Mesenchymal stem cell (in vitro differentiated cells and primary cell): ENCODE measurements around the gene RIPK1.
A peak's percentile ranks its signal among the peaks of the same experiment; 100 is the strongest.
"Not testable (repeated sequence)": the region's sequence is repeated elsewhere in the genome, so short reads cannot be mapped to it uniquely, and the experiment has no call there.

Source experiments
- DNase-seq: peaks from one replicate; pipeline ENCODE4 v3.0.0-alpha.2; 2013
- H2AFZ ChIP-seq: one replicate; pipeline ENCODE4 v1.6.1; 2013; ENCODE audit warnings: low read depth, mild to moderate bottlenecking, control low read depth, inconsistent platforms, low read length, moderate library complexity
- H2AK5ac ChIP-seq: 2 replicates; pipeline ENCODE4 v1.6.1; 2013; ENCODE audit warnings: low read length, moderate library complexity, mild to moderate bottlenecking, inconsistent platforms; ENCODE audit not compliant: severe bottlenecking
- H2BK120ac ChIP-seq: one replicate; pipeline ENCODE4 v1.6.1; 2013; ENCODE audit warnings: low read depth, mild to moderate bottlenecking, inconsistent platforms, low read length, moderate library complexity
- H2BK12ac ChIP-seq, 2 experiments: one replicate each; pipeline ENCODE4 v1.6.1; 2013; ENCODE audit warnings: inconsistent platforms in 2 of 2, low read length in 2 of 2, mild to moderate bottlenecking in 2 of 2, moderate library complexity in 2 of 2, control low read depth in 1 of 2
- H2BK15ac ChIP-seq: one replicate; pipeline ENCODE4 v1.6.1; 2013; ENCODE audit warnings: mild to moderate bottlenecking, low read depth, inconsistent platforms; ENCODE audit not compliant: poor library complexity, severe bottlenecking
- H2BK5ac ChIP-seq: 2 replicates; pipeline ENCODE4 v1.6.1; 2013; ENCODE audit warnings: low read depth, mild to moderate bottlenecking, low read length, control low read depth, inconsistent platforms; ENCODE audit not compliant: poor library complexity, severe bottlenecking
- H3K14ac ChIP-seq, 2 experiments: one replicate each; pipeline ENCODE4 v1.6.1; 2013; ENCODE audit warnings: inconsistent platforms in 2 of 2, low read length in 2 of 2, control low read depth in 1 of 2, mild to moderate bottlenecking in 1 of 2, moderate library complexity in 1 of 2
- H3K18ac ChIP-seq, 2 experiments: one replicate each; pipeline ENCODE4 v1.6.1; 2013; ENCODE audit warnings: inconsistent platforms in 2 of 2, low read length in 2 of 2, control low read depth in 1 of 2, low read depth in 1 of 2, mild to moderate bottlenecking in 1 of 2
- H3K23ac ChIP-seq, 2 experiments: one replicate each; pipeline ENCODE4 v1.6.1; 2013; ENCODE audit warnings: inconsistent platforms in 2 of 2, low read length in 2 of 2, mild to moderate bottlenecking in 2 of 2, moderate library complexity in 2 of 2, control low read depth in 1 of 2
- H3K27ac ChIP-seq: 2 replicates; pipeline ENCODE4 v1.5.1; 2013; ENCODE audit warnings: mild to moderate bottlenecking, moderate library complexity, low read length, control low read depth, inconsistent platforms; ENCODE audit not compliant: poor library complexity, severe bottlenecking
- H3K27me3 ChIP-seq, 2 experiments: 2 replicates each; pipeline versions ENCODE4 v1.6.1 to v1.7.0; 2013; ENCODE audit warnings: low read length in 2 of 2, mild to moderate bottlenecking in 2 of 2, moderate library complexity in 2 of 2, control low read depth in 1 of 2, inconsistent platforms in 1 of 2; ENCODE audit not compliant: control insufficient read depth in 1 of 2, insufficient read depth in 1 of 2
- H3K36me3 ChIP-seq, 2 experiments: 2 replicates each; pipeline versions ENCODE4 v1.6.1 to v1.7.0; 2013; ENCODE audit warnings: low read length in 2 of 2, control low read depth in 1 of 2, inconsistent platforms in 1 of 2, low read depth in 1 of 2, mild to moderate bottlenecking in 1 of 2; ENCODE audit not compliant: insufficient read depth in 2 of 2, control insufficient read depth in 1 of 2
- H3K4ac ChIP-seq, 2 experiments: one replicate each; pipeline ENCODE4 v1.6.1; 2013; ENCODE audit warnings: inconsistent platforms in 2 of 2, low read length in 2 of 2, mild to moderate bottlenecking in 2 of 2, moderate library complexity in 2 of 2, control low read depth in 1 of 2, low read depth in 1 of 2
- H3K4me1 ChIP-seq: 2 replicates; pipeline ENCODE4 v1.6.1; 2013; ENCODE audit warnings: low read depth, low read length, control low read depth; ENCODE audit not compliant: control insufficient read depth, insufficient read depth
- H3K4me2 ChIP-seq: 2 replicates; pipeline ENCODE4 v1.6.1; 2013; ENCODE audit warnings: low read length, mild to moderate bottlenecking, inconsistent platforms; ENCODE audit not compliant: poor library complexity, severe bottlenecking
- H3K4me3 ChIP-seq, 2 experiments: 2 replicates each; pipeline versions ENCODE4 v1.5.1 to v1.7.0; 2013; ENCODE audit warnings: low read length in 2 of 2, mild to moderate bottlenecking in 2 of 2, control low read depth in 1 of 2, low read depth in 1 of 2; ENCODE audit not compliant: insufficient read depth in 1 of 2
- H3K79me1 ChIP-seq: replicated peaks from 2 replicates; pipeline ENCODE4 v1.6.1; 2013; ENCODE audit warnings: mild to moderate bottlenecking, control low read depth, low read length, inconsistent platforms; ENCODE audit not compliant: poor library complexity, severe bottlenecking
- H3K9ac ChIP-seq: 2 replicates; pipeline ENCODE4 v1.7.0; 2013; ENCODE audit warnings: mild to moderate bottlenecking, low read length, moderate library complexity
- H3K9me3 ChIP-seq: 2 replicates; pipeline ENCODE4 v1.7.0; 2013; ENCODE audit warnings: mild to moderate bottlenecking, low read length; ENCODE audit not compliant: control insufficient read depth
- H4K8ac ChIP-seq: one replicate; pipeline ENCODE4 v1.6.1; 2013; ENCODE audit warnings: inconsistent platforms, mild to moderate bottlenecking, low read length, moderate library complexity
- H4K91ac ChIP-seq: one replicate; pipeline ENCODE4 v1.6.1; 2013; ENCODE audit warnings: mild to moderate bottlenecking, low read length, inconsistent platforms
- WGBS: methylation state at CpG from one replicate; pipeline ENCODE4 v1.1.7; 2013; ENCODE audit warnings: mixed read lengths; 5-methylcytosine and 5-hydroxymethylcytosine counted together

Gene RIPK1

DNA sequence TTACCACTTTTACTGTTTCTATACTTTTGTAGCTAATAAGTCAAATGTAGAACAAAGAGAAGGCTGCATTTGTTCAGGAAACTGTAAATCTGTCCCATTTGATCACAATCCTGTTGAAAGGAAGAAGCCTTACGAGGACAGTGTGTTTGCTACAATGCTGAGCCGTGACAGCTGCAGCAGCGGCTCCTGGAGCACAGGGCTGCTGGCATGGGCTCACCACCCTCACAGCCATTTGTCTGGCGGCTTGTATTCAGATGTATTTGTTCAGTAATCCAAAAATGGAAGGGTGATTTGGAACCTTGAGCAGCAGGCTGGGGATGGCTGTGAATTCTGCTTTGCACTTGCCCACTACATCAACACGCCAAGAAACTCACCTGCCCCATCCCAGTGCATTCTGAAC lies 83.4 kb downstream of the RIPK1 start:
- no peak overlapping the region for H3K4me2 ChIP-seq
- H3K18ac ChIP-seq = no peak overlapping the region
- no peak overlapping the region for H3K4me3 ChIP-seq
- H2AK5ac ChIP-seq = no peak overlapping the region
- H3K79me1 ChIP-seq = peaks cover 8% of the 10 kb centered on the region
- H4K91ac ChIP-seq = no peak overlapping the region
- H3K23ac ChIP-seq = no peak overlapping the region
- no peak overlapping the region for H3K4ac ChIP-seq
- H3K14ac ChIP-seq = no peak overlapping the region
- no peak overlapping the region for H2BK120ac ChIP-seq
- WGBS = 84% methylated on average over 4 of the region's 5 CpGs
- no peak overlapping the region for H4K8ac ChIP-seq
- H3K9me3 ChIP-seq = peaks cover 7% of the 10 kb centered on the region
- peaks cover 5% of the 10 kb centered on the region for H3K4me1 ChIP-seq
- H3K9ac ChIP-seq = no peak overlapping the region
- H2BK5ac ChIP-seq = no peak overlapping the region
- H2BK12ac ChIP-seq = no peak overlapping the region
- DNase-seq = no peak
- no peaks in the 10 kb centered on the region for H3K27me3 ChIP-seq
- H2AFZ ChIP-seq = no peak overlapping the region
- H3K36me3 ChIP-seq = peaks cover 29 to 59% of the 10 kb centered on the region in 2 experiments
- H3K27ac ChIP-seq = no peak overlapping the region
- H2BK15ac ChIP-seq = no peak overlapping the region

DNA sequence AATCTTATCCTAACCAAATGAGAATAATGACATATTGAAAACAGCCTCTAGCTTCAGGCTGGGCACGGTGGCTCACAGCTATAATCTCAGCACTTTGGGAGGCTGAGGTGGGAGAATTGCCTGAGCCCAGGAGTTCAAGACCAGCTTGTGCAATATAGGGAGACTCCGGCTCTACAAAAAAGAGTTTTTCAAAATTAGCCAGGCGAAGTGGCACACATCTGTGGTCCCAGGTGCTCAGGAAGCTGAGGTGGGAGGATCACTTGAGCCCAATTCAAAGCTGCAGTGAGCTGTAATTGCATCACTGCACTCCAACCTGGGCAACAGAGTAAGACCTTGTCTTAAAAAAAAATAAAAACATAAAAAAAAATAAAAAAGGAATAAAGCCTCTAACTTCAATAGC lies 84.4 kb downstream of the RIPK1 start:
- 90% methylated on average over 3 of the region's 3 CpGs for WGBS
- peaks cover 24 to 51% of the 10 kb centered on the region in 2 experiments for H3K36me3 ChIP-seq
- no peak overlapping the region for H3K4ac ChIP-seq
- H3K23ac ChIP-seq = no peak overlapping the region
- peaks cover 8% of the 10 kb centered on the region for H3K79me1 ChIP-seq
- H3K4me2 ChIP-seq = no peak overlapping the region
- H2AK5ac ChIP-seq = no peak overlapping the region
- DNase-seq = no peak
- H3K18ac ChIP-seq = no peak overlapping the region
- no peak overlapping the region for H2BK120ac ChIP-seq
- no peak overlapping the region for H3K14ac ChIP-seq
- no peak overlapping the region for H2BK12ac ChIP-seq
- H2AFZ ChIP-seq = no peak overlapping the region
- H3K4me3 ChIP-seq = no peak overlapping the region
- no peak overlapping the region for H2BK5ac ChIP-seq
- H3K27me3 ChIP-seq = no peaks in the 10 kb centered on the region
- H2BK15ac ChIP-seq = no peak overlapping the region
- no peak overlapping the region for H4K8ac ChIP-seq
- no peak overlapping the region for H3K9ac ChIP-seq
- peaks cover 4% of the 10 kb centered on the region for H3K9me3 ChIP-seq
- no peak overlapping the region for H4K91ac ChIP-seq
- H3K27ac ChIP-seq = no peak overlapping the region
- H3K4me1 ChIP-seq = peaks cover 5% of the 10 kb centered on the region

DNA sequence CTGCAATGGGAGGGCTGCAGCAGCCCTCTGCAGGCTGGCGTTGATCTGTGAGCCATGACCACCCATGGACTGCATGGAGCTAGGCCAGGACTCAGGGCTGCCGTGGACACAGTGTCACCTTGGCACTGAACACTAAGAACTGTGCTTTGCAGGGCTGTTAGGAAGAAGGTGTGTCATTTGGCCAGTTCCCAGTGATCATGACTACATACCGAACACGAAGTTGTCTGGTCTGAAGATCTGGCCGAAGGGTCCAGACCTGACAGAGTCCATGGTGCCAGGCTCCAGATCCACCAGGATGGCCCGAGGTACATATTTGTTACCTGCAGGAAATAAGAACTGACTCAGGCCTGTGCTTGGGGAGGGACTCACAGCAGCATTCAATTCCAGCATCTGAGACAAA lies 87.1 kb downstream of the RIPK1 start:
- peaks cover 10% of the 10 kb centered on the region for H3K4me1 ChIP-seq
- not testable (repeated sequence) for H3K9me3 ChIP-seq, DNase-seq, H3K9ac ChIP-seq, H3K23ac ChIP-seq, H3K27ac ChIP-seq, H3K14ac ChIP-seq, H2AFZ ChIP-seq, H2BK15ac ChIP-seq, H3K4me2 ChIP-seq, H3K4me3 ChIP-seq, H3K27me3 ChIP-seq, H4K91ac ChIP-seq, H3K4ac ChIP-seq, H3K18ac ChIP-seq, H2BK12ac ChIP-seq, H2BK5ac ChIP-seq, H2BK120ac ChIP-seq, H2AK5ac ChIP-seq, H4K8ac ChIP-seq
- peaks cover 10% of the 10 kb centered on the region for H3K79me1 ChIP-seq
- peaks cover 21 to 32% of the 10 kb centered on the region in 2 experiments for H3K36me3 ChIP-seq
- WGBS = 85% methylated on average over 6 of the region's 6 CpGs

DNA sequence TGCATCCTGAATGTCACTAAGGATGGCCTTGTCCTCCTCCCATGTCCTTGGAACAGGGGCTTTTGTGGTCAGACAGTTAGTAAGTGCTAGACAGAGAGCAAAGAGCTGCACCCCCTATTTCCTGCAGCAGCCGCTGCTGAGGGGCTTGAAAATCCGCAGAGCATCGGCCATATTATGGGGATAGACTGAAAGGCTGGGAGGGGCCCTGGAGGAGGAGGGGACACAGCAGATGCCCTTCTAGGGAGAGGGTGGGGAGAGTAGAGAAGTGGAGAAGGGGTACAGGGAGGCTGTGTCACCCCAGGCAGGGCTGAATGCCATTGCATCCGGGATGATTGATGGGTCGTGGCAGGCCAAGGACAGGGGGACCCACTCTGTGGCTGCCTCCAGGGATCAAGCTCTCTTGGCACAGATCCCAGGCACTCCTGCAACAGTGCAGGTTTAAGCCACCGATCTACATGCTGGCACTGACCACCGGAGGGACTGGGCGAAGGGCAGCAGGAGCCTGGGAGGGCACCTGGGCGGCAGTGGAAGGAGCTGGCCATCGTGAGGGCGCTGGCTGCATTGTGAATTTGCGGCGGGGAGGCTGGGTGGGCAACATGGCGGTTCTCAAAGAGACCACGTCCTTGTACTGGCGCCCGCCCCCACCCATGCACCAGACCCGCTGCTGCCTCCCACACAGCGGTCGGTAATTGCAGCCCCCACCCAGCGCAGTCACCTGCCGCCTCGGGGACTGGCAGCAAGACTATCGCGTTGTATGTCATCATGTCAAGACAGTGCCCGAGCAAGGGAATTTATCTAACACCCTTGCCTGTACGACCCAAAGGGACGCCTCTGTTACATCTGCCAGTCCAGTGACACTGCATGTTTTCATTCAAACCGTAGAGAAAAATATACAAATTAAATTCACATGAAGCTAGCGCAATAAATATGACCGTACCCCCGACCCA lies 88.2 kb downstream of the RIPK1 start:
- not testable (repeated sequence) for H2AK5ac ChIP-seq
- 8% methylated on average over 27 of the region's 32 CpGs for WGBS
- H3K79me1 ChIP-seq = peaks cover 10% of the 10 kb centered on the region

More for the DNA sequence above, 88.2 kb downstream of the RIPK1 start:
- not testable (repeated sequence) for H2BK120ac ChIP-seq, H2AFZ ChIP-seq, H2BK15ac ChIP-seq, H2BK5ac ChIP-seq, H4K91ac ChIP-seq, H3K23ac ChIP-seq, H3K27ac ChIP-seq, H3K27me3 ChIP-seq, H3K9me3 ChIP-seq, H4K8ac ChIP-seq, H2BK12ac ChIP-seq
- peak; percentile 29 for DNase-seq
- Histone ChIP-seq H3K4ac (peak overlapping the region in 1 of 2 experiments; percentile 85), H3K4me2 (peak overlapping the region; percentile 46), H3K4me1 (peaks cover 11% of the 10 kb centered on the region), H3K36me3 (peaks cover 19 to 32% of the 10 kb centered on the region in 2 experiments), H3K14ac (peak overlapping the region; percentile 49 to 89), H3K9ac (peak overlapping the region; percentile 95), H3K4me3 (peak overlapping the region; percentile 90 to 95), H3K18ac (peak overlapping the region in 1 of 2 experiments; percentile 95)
